GM21723 (cell line): Measurements from ENCODE around the gene USHBP1.

Experiments
- ATAC-seq: cut with Tn5 transposase; IDR thresholded peaks from one replicate; pipeline ENCODE4 v1.9.1; 2021; ENCODE audit warnings: mild to moderate bottlenecking, moderate library complexity; ENCODE audit not compliant: unreplicated experiment

Gene USHBP1

DNA sequence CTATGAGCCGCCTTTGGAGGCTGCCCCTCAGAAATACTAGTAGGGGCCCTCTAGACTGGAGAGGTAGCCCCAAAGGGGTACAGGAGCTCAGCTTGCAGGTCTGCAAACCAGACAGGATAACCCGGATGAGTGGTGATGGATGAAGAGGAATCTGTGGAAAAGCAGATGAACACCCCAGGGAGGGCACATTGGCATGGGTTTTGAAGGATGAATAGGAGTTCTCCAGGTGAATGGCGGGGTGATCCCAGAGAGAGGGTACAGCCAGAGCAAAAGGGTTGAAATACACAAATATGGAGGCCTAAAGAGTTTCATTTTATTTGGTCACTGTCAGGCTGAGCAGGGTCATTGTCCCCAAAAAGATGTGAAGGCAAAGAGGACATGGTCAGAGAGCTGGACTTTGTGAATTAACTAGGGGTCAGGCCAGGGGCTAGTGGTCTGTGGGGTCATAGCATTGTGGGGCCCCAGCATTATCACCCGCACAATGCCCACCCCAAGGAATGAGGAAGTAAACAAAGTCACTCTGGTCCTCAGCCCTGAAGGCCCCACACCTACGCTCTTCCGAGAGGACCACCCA lies 23.6 kb downstream of the USHBP1 start:
- ATAC-seq: no peak

- ATAC-seq: no peak
Measured at GRCh38 chr19:17240062-17240752, 24.3 kb downstream of the USHBP1 start.

GRCh38 chr19:17237747-17238706 lies 26.5 kb downstream of the USHBP1 start:
- ATAC-seq: no peak

- no peak for ATAC-seq
Measured at GRCh38 chr19:17236811-17237543, 27.6 kb downstream of the USHBP1 start.

GRCh38 chr19:17235971-17236777 lies 28.4 kb downstream of the USHBP1 start:
- no peak for ATAC-seq

GRCh38 chr19:17235300-17235970 lies 29.1 kb downstream of the USHBP1 start:
- ATAC-seq: peak; percentile 59

DNA sequence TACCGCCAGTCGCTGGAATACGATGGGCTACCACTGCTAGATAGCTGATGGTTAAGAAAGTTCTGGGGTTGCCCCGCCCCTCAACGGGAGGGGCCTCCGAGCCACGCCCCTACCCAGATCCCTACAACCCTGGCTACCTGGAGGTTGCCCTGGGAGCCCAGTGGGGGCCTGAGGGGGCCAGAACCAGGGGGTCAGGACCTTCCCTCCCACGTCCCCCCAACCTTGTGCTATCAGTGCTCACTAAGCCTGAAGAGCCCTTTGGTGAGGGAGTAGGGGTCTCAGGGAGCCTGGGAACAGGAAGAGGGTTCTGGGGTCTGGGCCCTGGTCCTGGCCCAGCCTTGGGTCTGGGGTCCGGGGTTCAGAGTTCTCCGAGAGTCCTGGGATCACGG lies 29.6 kb downstream of the USHBP1 start:
- peak; percentile 69 for ATAC-seq

- no peak for ATAC-seq
Measured at GRCh38 chr19:17232258-17232657, 32.3 kb downstream of the USHBP1 start.

DNA sequence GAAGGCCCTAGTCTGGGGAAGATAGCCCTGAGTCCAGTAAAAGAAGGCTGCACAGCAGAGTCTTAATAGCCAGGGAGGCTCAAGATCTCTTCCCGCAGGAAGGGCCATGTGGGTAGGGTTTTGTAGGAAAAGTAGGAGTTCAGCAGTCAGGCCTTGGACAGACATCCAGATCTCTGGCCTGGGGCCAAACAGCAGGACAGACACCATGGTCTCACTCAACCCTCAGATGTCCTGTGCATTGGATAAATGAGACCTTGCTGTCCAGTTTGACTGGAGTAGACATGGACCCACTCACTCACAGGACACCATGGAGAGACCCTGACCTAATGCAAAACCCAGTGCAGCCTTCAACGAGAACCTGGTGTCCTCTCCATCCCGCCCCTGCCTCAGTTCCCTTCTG lies 34.7 kb downstream of the USHBP1 start:
- ATAC-seq: no peak

DNA sequence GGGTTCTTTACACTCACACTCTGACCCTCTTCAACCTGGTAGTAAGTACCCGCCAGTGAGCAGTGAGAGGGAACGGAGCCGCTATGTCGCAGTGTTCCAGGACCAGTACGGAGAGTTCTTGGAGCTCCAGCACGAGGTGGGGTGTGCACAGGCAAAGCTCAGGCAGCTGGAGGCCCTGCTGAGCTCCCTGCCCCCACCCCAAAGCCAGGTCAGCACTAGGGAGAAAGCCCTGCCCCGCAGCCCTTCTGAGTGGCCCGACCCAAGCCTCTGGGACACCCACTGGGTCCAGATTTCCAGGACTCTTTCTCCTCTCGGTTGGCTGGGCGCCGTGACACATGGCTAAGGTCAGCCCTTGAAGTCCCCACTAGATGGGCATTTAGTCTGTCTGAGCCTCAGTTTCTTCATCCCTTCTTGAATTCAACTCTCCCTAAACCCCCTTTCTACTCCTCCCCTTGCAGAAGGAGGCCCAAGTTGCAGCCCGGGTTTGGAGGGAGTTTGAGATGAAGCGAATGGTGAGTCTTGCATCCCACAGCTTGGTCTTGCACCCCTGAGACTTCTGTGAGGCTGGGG lies 36.7 kb downstream of the USHBP1 start:
- ATAC-seq: no peak

DNA sequence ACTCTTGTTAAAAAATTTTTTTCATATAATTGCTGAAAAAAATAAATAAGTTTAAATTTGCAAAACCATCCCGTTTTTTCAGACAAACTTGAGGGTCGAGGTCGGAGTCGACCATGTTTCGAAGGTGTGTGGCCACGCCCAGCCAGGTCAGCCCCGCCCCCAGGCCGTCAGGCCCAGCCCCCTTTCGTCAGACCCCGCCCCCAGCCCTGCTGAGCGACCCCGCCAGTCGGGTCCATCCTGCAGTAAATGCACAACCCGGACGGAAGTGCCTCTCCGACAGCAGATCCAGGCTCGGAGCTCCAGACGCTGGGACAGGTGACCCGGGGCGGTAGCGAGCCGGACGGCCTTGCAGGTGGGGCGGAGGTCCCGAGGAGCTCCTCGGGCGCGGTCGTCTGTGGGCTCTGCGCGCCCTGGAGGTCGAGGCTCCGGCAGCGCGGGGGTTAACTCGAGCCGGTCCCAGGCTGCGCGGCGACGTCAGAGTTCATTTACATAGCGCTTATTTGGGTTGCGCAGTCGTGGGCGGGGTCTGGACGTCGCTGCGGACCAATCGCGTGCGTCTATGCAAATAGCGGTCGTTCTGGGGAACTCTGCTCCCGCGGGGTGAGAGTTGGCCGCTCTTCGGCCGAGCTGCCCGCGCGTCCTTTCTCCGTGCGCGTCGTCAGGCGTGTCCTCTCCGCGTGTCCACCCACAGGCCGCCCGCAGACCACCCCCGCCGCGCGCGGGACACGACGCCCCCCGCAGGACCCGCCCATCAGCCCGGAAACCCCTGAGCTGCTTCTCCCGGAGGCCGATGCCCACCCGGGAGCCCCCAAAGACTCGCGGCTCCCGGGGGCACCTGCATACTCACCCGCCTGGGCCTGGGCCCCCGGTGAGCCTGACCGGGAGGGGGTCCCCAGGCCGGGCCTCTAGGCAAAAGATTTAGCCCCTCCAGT lies 38.3 kb downstream of the USHBP1 start, which contains the start of gene OCEL1:
Gene OCEL1 (plus strand): TSS at position 225 of the 932 bp plus-strand sequence. CDS start 22 bp downstream, at position 247.
- peak; percentile 92 for ATAC-seq

DNA sequence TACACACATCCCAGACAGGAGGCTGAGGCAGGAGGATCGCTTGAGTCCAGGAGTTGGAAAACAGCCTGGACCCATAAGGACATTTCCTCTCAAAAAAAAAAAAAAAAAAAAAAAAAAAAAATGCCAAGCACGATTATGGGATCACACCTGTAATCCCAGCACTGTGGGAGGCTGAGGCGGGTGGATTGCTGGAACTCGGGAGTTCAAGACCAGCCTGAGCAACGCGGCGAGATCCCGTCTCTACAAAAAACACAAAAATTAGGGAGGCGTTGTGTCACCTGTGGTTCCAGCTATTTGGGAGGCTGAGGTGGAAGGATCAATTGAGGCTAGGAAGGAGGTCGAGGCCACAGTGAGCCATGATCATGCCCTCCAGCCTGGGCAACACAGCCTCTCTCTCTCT lies 39.5 kb downstream of the USHBP1 start:
- no peak for ATAC-seq

DNA sequence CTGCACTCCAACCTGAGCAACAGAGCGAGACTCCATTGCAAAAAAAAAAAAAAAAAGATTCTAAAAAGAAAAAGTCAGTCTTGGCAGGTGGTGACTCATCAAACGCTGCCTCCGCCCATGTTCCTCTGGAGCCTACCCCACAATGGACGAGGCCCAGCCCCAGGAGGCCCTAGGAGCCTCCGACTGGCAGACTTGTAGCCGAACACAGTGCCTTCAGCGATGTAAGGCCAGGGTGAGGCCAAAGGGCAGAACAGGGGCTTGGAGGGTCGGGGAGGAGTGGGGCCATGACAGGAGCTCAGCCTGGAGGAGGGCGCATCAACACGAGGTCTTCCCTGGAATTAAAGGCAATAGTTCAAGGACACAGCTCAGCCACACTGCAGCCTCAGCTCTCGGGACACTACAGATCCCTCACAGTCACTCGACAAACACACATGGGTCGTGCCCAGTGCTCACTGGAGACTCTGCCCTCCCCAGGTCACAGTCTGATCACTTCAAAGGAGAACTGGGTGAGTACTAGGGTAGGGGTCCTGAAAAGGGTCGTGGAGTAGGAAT lies 44.3 kb downstream of the USHBP1 start:
- no peak for ATAC-seq

- ATAC-seq: no peak
Measured at GRCh38 chr19:17219286-17219685, 45.3 kb downstream of the USHBP1 start.

GRCh38 chr19:17216058-17216670 lies 48.4 kb downstream of the USHBP1 start:
- ATAC-seq: no peak

- ATAC-seq: peak; percentile 72
Measured at GRCh38 chr19:17215127-17215971, 49.2 kb downstream of the USHBP1 start, which contains the start of gene USE1. Gene USE1 (plus strand): TSS chr19:17215357. CDS start chr19:17215406, 49 bp downstream.
